KMS-11 (cell line): ENCODE results near the gene RRP8.

ENCODE experiments used
- H2AFZ ChIP-seq: fragments of 200-600 bp; sonication (generic); 2 replicates; pipeline ENCODE4 v1.6.1; 2016; ENCODE audit warnings: antibody characterized with exemption, mixed run types, low read depth
- H3K27ac ChIP-seq: fragments of 200-600 bp; sonication (generic); 2 replicates; pipeline ENCODE4 v1.6.1; 2016; ENCODE audit warnings: mild to moderate bottlenecking, mixed run types
- H3K27me3 ChIP-seq: fragments of 200-600 bp; sonication (generic); 2 replicates; pipeline ENCODE4 v1.6.1; 2017; ENCODE audit warnings: mild to moderate bottlenecking, low read depth, mixed run types, moderate library complexity; ENCODE audit not compliant: insufficient read depth
- H3K36me3 ChIP-seq: fragments of 200-600 bp; sonication (generic); 2 replicates; pipeline ENCODE4 v1.6.1; 2017; ENCODE audit warnings: mild to moderate bottlenecking, mixed run types; ENCODE audit not compliant: insufficient read depth
- H3K4me1 ChIP-seq: fragments of 200-600 bp; sonication (generic); 2 replicates; pipeline ENCODE4 v1.6.1; 2016; ENCODE audit warnings: mild to moderate bottlenecking, low read depth, mixed run types; ENCODE audit not compliant: poor library complexity, severe bottlenecking
- H3K4me2 ChIP-seq: fragments of 200-600 bp; sonication (generic); 2 replicates; pipeline ENCODE4 v1.7.0; 2016; ENCODE audit warnings: mild to moderate bottlenecking, mixed run types
- H3K4me3 ChIP-seq: fragments of 200-600 bp; sonication (generic); IDR thresholded peaks from 2 replicates; pipeline ENCODE4 v1.6.1; 2017; ENCODE audit warnings: low read depth, low read length, mixed read lengths; ENCODE audit not compliant: insufficient read depth
- H3K79me2 ChIP-seq: fragments of 200-600 bp; sonication (generic); 2 replicates; pipeline ENCODE4 v1.6.1; 2016; ENCODE audit warnings: low read depth, mixed run types; ENCODE audit not compliant: insufficient read depth
- H3K9ac ChIP-seq: fragments of 200-600 bp; sonication (generic); 2 replicates; pipeline ENCODE4 v1.6.1; 2016; ENCODE audit warnings: mild to moderate bottlenecking, mixed run types
- H4K20me1 ChIP-seq: fragments of 200-600 bp; sonication (generic); 2 replicates; pipeline ENCODE4 v1.6.1; 2016; ENCODE audit warnings: mild to moderate bottlenecking, mixed run types; ENCODE audit not compliant: insufficient read depth
- TF ChIP-seq, protein P1 (sequence below): fragments of 200-600 bp; sonication (generic); conservative IDR thresholded peaks from 2 replicates; pipeline ENCODE4 v1.6.1; 2017; ENCODE audit warnings: low read depth, mild to moderate bottlenecking, antibody characterized with exemption, low read length, moderate library complexity, mixed read lengths

Gene RRP8

DNA sequence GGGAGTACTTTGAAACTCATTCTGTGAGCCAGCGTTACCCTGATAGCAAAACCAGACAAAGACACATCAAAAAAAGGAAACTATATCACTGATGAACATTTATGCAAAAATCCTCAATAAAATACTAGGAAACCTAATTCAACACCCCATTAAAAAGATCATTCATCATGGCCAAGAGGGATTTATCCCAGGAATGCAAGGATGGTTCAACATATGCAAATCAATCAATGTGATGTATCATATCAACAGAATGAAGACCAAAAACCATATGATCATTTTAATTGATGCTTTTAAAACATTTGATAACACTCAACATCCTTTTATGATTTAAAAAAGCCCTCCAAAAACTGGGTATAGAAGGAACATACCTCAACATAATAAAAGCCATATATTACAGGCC is 19.8 kb downstream of the RRP8 start:
- Histone ChIP-seq H3K79me2 (no peaks in the 10 kb centered on the region), H3K4me3 (no peak overlapping the region), H3K27me3 (no peaks in the 10 kb centered on the region), H3K36me3 (no peaks in the 10 kb centered on the region), H3K27ac (no peak overlapping the region), H3K4me2 (no peak overlapping the region), H4K20me1 (no peaks in the 10 kb centered on the region), H3K9ac (no peak overlapping the region), H3K4me1 (no peaks in the 10 kb centered on the region), H2AFZ (no peak overlapping the region)
- TF ChIP-seq, protein P1, sequence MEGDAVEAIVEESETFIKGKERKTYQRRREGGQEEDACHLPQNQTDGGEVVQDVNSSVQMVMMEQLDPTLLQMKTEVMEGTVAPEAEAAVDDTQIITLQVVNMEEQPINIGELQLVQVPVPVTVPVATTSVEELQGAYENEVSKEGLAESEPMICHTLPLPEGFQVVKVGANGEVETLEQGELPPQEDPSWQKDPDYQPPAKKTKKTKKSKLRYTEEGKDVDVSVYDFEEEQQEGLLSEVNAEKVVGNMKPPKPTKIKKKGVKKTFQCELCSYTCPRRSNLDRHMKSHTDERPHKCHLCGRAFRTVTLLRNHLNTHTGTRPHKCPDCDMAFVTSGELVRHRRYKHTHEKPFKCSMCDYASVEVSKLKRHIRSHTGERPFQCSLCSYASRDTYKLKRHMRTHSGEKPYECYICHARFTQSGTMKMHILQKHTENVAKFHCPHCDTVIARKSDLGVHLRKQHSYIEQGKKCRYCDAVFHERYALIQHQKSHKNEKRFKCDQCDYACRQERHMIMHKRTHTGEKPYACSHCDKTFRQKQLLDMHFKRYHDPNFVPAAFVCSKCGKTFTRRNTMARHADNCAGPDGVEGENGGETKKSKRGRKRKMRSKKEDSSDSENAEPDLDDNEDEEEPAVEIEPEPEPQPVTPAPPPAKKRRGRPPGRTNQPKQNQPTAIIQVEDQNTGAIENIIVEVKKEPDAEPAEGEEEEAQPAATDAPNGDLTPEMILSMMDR, result no peak

DNA sequence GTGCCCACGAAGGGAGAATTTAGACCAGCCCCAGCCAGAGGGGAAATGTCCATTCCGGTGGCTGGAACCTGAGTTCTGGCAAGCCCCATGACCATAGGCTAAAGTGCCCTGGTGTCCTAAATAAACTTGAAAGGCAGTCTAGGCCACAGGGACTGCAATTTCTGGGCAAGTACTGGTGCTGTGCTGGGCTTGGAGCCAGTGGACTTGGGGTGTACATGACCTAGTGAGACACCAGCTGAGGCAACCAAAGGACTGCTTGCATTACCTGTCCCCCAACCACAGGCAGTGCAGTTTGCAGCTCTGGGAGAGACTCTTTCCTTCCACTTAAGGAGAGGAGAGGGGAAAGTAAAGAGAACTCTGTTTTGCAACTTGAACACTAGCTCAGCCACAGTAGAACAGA is 23.7 kb downstream of the RRP8 start:
- Histone ChIP-seq H4K20me1 (no peaks in the 10 kb centered on the region), H3K27ac (no peak overlapping the region), H3K4me2 (no peak overlapping the region), H3K27me3 (no peaks in the 10 kb centered on the region), H3K79me2 (no peaks in the 10 kb centered on the region), H3K4me1 (peaks cover 4% of the 10 kb centered on the region), H2AFZ (no peak overlapping the region), H3K4me3 (no peak overlapping the region), H3K36me3 (no peaks in the 10 kb centered on the region), H3K9ac (no peak overlapping the region)
- TF ChIP-seq, protein P1, result no peak

DNA sequence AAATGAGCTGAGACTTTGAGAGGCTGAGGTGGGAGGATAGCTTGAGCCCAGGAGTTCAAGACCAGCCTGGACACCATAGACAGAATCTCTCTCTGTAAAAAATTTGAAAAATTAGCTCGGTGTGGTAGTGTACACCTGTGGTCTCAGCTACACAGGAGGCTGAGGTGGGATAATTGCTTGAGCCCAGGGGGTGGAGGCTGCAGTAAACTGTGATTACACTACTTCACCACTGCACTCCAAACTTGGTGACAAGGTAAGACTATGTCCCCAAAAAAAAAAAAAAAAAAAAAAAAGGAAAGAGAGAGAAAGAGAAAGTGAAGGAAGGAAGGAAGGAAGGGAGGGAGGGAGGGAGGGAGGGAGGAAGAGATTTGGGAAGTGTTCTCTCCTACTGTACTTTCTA is 25.3 kb downstream of the RRP8 start:
- Histone ChIP-seq H3K4me2 (no peak overlapping the region), H4K20me1 (no peaks in the 10 kb centered on the region), H3K27ac (no peak overlapping the region), H3K36me3 (no peaks in the 10 kb centered on the region), H3K79me2 (no peaks in the 10 kb centered on the region), H3K27me3 (no peaks in the 10 kb centered on the region), H3K4me1 (peaks cover 4% of the 10 kb centered on the region), H3K9ac (no peak overlapping the region), H2AFZ (no peak overlapping the region), H3K4me3 (no peak overlapping the region)
- TF ChIP-seq, protein P1, result no peak

DNA sequence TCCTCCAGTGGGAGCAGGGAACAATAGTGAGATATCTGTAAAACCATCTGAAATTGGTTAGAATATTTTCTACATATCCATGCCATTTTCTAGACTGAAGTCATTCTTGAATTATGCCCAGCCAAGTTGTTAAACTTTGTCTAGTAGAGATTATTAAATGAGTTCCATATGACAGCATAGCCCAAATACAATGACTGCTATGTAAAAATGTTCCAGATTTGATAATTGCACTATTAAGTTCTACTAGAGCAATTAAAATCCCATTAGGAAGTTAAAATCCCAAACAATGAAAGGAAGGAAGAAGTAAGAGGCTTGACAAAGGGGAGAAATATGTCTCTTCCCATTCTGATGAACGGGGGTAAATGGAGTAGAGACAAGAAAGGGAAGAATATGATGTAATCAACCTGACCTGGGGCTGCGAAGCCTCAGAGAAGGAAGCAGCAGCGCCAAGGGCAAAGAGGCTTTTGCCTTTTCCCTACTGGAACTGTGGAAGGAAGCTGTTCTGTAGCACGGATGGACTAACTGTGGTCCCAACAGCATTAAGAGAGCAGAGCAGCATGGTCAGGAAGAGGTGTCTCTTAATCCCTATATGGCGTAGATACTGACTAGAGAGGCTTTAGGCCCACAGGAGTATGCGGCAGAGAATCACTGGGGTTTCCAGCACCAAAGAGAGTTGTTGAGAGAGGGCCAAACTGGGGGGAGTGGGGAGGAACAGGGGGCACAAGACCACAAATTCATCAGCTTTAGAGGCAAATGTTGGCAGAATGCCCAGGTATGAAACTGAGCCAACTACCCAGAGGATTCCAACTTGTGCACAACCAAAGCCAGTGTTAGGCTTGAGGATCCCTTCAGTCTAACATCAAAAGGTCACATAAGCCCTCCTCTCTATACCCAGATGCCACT is 26.7 kb downstream of the RRP8 start:
- Histone ChIP-seq H3K27me3 (no peaks in the 10 kb centered on the region), H3K4me3 (no peak overlapping the region), H2AFZ (no peak overlapping the region), H3K36me3 (no peaks in the 10 kb centered on the region), H3K4me1 (peaks cover 4% of the 10 kb centered on the region), H3K9ac (no peak overlapping the region), H3K4me2 (no peak overlapping the region), H3K27ac (no peak overlapping the region), H3K79me2 (no peaks in the 10 kb centered on the region), H4K20me1 (no peaks in the 10 kb centered on the region)
- TF ChIP-seq, protein P1, result no peak
